Fibroblast of lung (primary cell): ENCODE data around the gene DNAJC1.

ENCODE experiments used
- EZH2 ChIP-seq: IDR thresholded peaks from 2 replicates; pipeline ENCODE4 v1.5.1; 2012; ENCODE audit warnings: low read length, control low read depth, mild to moderate bottlenecking; ENCODE audit errors: missing control alignments
- TF ChIP-seq, protein P1 (sequence below), 2 donors: IDR thresholded peaks in 1 of 2; conservative IDR thresholded peaks in 1 of 2; 1 replicate in 1 of 2; 2 replicates in 1 of 2; pipeline ENCODE4 v1.5.1; 2011 to 2012; ENCODE audit warnings: low read length in 2 of 2, control low read depth in 1 of 2, inconsistent platforms in 1 of 2, low read depth in 1 of 2, mild to moderate bottlenecking in 1 of 2

DNA sequence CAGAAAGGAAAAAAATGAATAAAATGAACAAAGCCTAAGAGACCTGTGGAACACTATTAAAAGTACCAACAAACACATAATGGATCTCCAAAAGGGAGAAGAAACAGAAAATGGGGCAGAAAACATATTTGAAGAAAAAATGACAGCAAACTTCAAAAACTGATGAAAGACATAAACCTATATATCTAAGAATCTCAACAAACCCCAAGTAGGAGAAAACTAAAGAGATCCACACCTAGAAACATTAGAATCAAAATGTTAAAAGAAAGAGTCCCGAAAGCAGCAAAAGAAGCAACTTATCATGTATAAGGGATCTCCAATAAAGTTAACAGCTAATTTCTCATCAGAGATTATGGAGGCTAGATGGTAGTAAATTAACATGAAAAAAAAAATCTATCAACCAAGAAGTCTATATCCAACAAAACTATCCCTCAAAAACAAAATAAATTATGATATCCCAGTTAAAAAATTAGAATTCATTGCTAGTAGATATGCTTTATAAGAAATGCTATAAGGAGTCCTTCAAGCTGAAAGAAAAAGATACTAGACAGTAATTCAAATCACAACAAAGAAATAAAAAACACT lies 68.0 kb downstream of the DNAJC1 start:
- TF ChIP-seq, protein P1, sequence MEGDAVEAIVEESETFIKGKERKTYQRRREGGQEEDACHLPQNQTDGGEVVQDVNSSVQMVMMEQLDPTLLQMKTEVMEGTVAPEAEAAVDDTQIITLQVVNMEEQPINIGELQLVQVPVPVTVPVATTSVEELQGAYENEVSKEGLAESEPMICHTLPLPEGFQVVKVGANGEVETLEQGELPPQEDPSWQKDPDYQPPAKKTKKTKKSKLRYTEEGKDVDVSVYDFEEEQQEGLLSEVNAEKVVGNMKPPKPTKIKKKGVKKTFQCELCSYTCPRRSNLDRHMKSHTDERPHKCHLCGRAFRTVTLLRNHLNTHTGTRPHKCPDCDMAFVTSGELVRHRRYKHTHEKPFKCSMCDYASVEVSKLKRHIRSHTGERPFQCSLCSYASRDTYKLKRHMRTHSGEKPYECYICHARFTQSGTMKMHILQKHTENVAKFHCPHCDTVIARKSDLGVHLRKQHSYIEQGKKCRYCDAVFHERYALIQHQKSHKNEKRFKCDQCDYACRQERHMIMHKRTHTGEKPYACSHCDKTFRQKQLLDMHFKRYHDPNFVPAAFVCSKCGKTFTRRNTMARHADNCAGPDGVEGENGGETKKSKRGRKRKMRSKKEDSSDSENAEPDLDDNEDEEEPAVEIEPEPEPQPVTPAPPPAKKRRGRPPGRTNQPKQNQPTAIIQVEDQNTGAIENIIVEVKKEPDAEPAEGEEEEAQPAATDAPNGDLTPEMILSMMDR (conservative IDR thresholded peaks at IDR 0.05 in 1 of 2, IDR thresholded peaks at IDR 0.05 in 1 of 2; ENCODE audit: low read depth in 1 of 2, low read length in 2 of 2), result no peak
- TF ChIP-seq EZH2, result no peak
